ENCODE measurements around the gene ZNF454. TPM values are rescaled to one million over a fixed set of nuclear protein-coding genes. Genes with fewer than 3 reads are reported as not detected.

Gene ZNF454
- total and polyA plus RNA-seq, 2 experiments from 2014 or later, result 4.9 to 5.9 TPM

GRCh38 chr5:178899289-178899688 is 41.7 kb upstream of the ZNF454 start:
- Histone ChIP-seq H3F3A (replicated peaks; ENCODE audit: low read depth) (no peaks in the 10 kb centered on the region), H3K27ac (ENCODE audit: low read depth) (no peak overlapping the region), H3K4me3 (no peak overlapping the region), H3K79me2 (replicated peaks; ENCODE audit: insufficient read depth) (no peaks in the 10 kb centered on the region), H3K4me1 (ENCODE audit: insufficient read depth) (peaks cover 7% of the 10 kb centered on the region; the same call in 1 of the 2 replicates), H3K4me2 (no peak overlapping the region), H3K9me2 (ENCODE audit: insufficient read depth) (no peaks in the 10 kb centered on the region), H3K36me3 (ENCODE audit: insufficient read depth) (no peaks in the 10 kb centered on the region), H2AFZ (no peak overlapping the region), H4K20me1 (replicated peaks; ENCODE audit: insufficient read depth) (no peaks in the 10 kb centered on the region), H3K27me3 (ENCODE audit: insufficient read depth) (no peaks in the 10 kb centered on the region)
- peaks cover 44% of the 10 kb centered on the region for H3K9me3 Mint-ChIP-seq
- peak; percentile 51 to 55 for TF ChIP-seq CTCF (conservative IDR thresholded peaks at IDR 0.05; ENCODE audit: low read depth in 2 of 2)
- no peak for TF ChIP-seq NANOG (IDR thresholded peaks at IDR 0.05; ENCODE audit: borderline replicate concordance)
- ATAC-seq, result no peak
- no peaks in the 10 kb centered on the region for H3K4me1 Mint-ChIP-seq
- H3K27ac Mint-ChIP-seq, result no peak overlapping the region
- peaks cover 4% of the 10 kb centered on the region for H3K27me3 Mint-ChIP-seq (ENCODE audit: insufficient read depth, low read depth, poor library complexity)
- H3K4me3 Mint-ChIP-seq, result no peak overlapping the region
- H3K36me3 Mint-ChIP-seq (ENCODE audit: low read depth), result peaks cover 33% of the 10 kb centered on the region
- peak; percentile 47 for DNase-seq (ENCODE audit: low spot score)

GRCh38 chr5:178902849-178903248 is 38.1 kb upstream of the ZNF454 start:
- H3K36me3 Mint-ChIP-seq (ENCODE audit: low read depth), result peaks cover 46% of the 10 kb centered on the region
- H3K4me1 Mint-ChIP-seq, result no peaks in the 10 kb centered on the region
- H3K4me2 ChIP-seq, result no peak overlapping the region
- H3K4me1 ChIP-seq (ENCODE audit: insufficient read depth), result no peaks in the 10 kb centered on the region
- ATAC-seq, result no peak
- no peak overlapping the region for H3K27ac ChIP-seq (ENCODE audit: low read depth)
- no peak overlapping the region for H3K4me3 Mint-ChIP-seq
- no peak overlapping the region for H3K27ac Mint-ChIP-seq
- H4K20me1 ChIP-seq (replicated peaks; ENCODE audit: insufficient read depth), result no peaks in the 10 kb centered on the region
- no peaks in the 10 kb centered on the region for H3K79me2 ChIP-seq (replicated peaks; ENCODE audit: insufficient read depth)
- no peaks in the 10 kb centered on the region for H3K27me3 ChIP-seq (ENCODE audit: insufficient read depth)
- DNase-seq (ENCODE audit: low spot score), result no peak
- peaks cover 73% of the 10 kb centered on the region for H3K9me3 Mint-ChIP-seq
- H3K9me2 ChIP-seq (ENCODE audit: insufficient read depth), result no peaks in the 10 kb centered on the region; the same call in 1 of the 2 replicates
- H3F3A ChIP-seq (replicated peaks; ENCODE audit: low read depth), result no peaks in the 10 kb centered on the region
- no peak overlapping the region for H3K4me3 ChIP-seq
- H3K27me3 Mint-ChIP-seq (ENCODE audit: insufficient read depth, low read depth, poor library complexity), result peaks cover 7% of the 10 kb centered on the region
- H3K36me3 ChIP-seq (ENCODE audit: insufficient read depth), result no peaks in the 10 kb centered on the region
- H2AFZ ChIP-seq, result no peak overlapping the region
- no peak for TF ChIP-seq REST (IDR thresholded peaks at IDR 0.05; ENCODE audit: unreplicated experiment)
- no peak for TF ChIP-seq CTCF (conservative IDR thresholded peaks at IDR 0.05; ENCODE audit: low read depth in 2 of 2)
- TF ChIP-seq POLR2AphosphoS5 (IDR thresholded peaks at IDR 0.05; ENCODE audit: low read depth), result no peak
- TF ChIP-seq ZNF331 (CRISPR knock-in tag; IDR thresholded peaks at IDR 0.05; ENCODE audit: low read depth), result no peak
- no peak for TF ChIP-seq STAT1 (IDR thresholded peaks at IDR 0.05; ENCODE audit: unreplicated experiment)
- TF ChIP-seq JUNB (IDR thresholded peaks at IDR 0.05; ENCODE audit: unreplicated experiment), result no peak
- TF ChIP-seq EZH2 (IDR thresholded peaks at IDR 0.05; ENCODE audit: low read depth, unreplicated experiment), result no peak
- TF ChIP-seq ZNF114 (CRISPR knock-in tag; IDR thresholded peaks at IDR 0.05), result no peak
- no peak for TF ChIP-seq CREB1 (CRISPR knock-in tag; IDR thresholded peaks at IDR 0.05; ENCODE audit: low read depth)
